ENCODE measurements around the gene RPS6KA1.

DNA sequence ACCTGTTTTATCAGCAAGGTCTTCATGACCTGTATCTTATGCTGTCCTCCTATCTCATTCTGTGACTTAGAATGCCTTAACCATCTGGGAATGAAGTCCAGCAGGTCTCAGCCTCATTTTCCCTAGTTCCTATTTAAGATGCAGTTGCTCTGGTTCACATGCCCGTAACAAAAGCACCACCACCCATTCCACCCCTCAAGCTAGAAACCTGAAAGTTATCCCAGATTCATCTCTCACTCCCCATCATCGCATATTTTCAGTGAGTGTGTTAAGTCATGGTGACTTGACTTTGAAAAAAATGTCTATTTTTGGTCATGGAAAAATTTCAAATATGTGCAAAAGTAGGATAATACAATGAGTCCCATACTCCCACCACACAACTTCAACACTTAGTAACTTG lies 45.6 kb upstream of the RPS6KA1 start:
- TF ChIP-seq, protein P1, sequence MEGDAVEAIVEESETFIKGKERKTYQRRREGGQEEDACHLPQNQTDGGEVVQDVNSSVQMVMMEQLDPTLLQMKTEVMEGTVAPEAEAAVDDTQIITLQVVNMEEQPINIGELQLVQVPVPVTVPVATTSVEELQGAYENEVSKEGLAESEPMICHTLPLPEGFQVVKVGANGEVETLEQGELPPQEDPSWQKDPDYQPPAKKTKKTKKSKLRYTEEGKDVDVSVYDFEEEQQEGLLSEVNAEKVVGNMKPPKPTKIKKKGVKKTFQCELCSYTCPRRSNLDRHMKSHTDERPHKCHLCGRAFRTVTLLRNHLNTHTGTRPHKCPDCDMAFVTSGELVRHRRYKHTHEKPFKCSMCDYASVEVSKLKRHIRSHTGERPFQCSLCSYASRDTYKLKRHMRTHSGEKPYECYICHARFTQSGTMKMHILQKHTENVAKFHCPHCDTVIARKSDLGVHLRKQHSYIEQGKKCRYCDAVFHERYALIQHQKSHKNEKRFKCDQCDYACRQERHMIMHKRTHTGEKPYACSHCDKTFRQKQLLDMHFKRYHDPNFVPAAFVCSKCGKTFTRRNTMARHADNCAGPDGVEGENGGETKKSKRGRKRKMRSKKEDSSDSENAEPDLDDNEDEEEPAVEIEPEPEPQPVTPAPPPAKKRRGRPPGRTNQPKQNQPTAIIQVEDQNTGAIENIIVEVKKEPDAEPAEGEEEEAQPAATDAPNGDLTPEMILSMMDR (IDR thresholded peaks at IDR 0.05) = no peak
- no peak for TF ChIP-seq POLR2A (IDR thresholded peaks at IDR 0.05)

Data from Peyer's patch (tissue), 4 donors.